IMR-90 (cell line): ENCODE measurements around the gene ANKRD45. TPM values are rescaled to one million over a fixed set of nuclear protein-coding genes. Genes with fewer than 3 reads are reported as not detected.

ENCODE experiments used
- ATAC-seq: fragments of 200-7000 bp; cut with Tn5 transposase; 2 replicates; pipeline ENCODE4 v1.9.1; 2020; ENCODE audit warnings: low read depth, mild to moderate bottlenecking, moderate library complexity
- BruUV-seq: library from RNA; stranded (reverse); fragments of 400-500 nt; replicated peaks from 2 replicates; lab custom pipeline; 2021; lab: Mats Ljungman, UMichigan
- CTCF ChIA-PET: fragments of 300-600 bp; formaldehyde crosslinking; extraction: SDS; loops from one replicate; lab custom pipeline; 2021; ENCODE audit warnings: antibody characterized with exemption; lab: Yijun Ruan, JAX
- POLR2A ChIA-PET: fragments of 300-600 bp; sonication (Branson Sonifier 250); formaldehyde crosslinking; loops from one replicate; lab custom pipeline; 2022; ENCODE audit warnings: antibody characterized with exemption; ENCODE audit not compliant: unreplicated experiment; lab: Charles Lee
- DNase-seq: peaks from one replicate; pipeline ENCODE4 v3.0.0; 2013
- H2AFZ ChIP-seq: replicated peaks from 2 replicates; pipeline ENCODE3; 2013; ENCODE audit warnings: low read length, mild to moderate bottlenecking; ENCODE audit not compliant: poor library complexity
- H2AK5ac ChIP-seq: 2 replicates; pipeline ENCODE4 v1.6.1; 2013; ENCODE audit warnings: low read depth, low read length, inconsistent platforms
- H2AK9ac ChIP-seq: replicated peaks from 2 replicates; pipeline ENCODE3; 2013; ENCODE audit warnings: mild to moderate bottlenecking, low read depth, low read length, moderate library complexity; ENCODE audit not compliant: poor library complexity
- H2BK120ac ChIP-seq: 2 replicates; pipeline ENCODE4 v1.6.1; 2013; ENCODE audit warnings: low read depth, low read length, inconsistent platforms
- H2BK15ac ChIP-seq: 3 replicates; pipeline ENCODE4 v1.6.1; 2013; ENCODE audit warnings: low read depth, low read length, inconsistent platforms
- H2BK20ac ChIP-seq: 2 replicates; pipeline ENCODE4 v1.6.1; 2013; ENCODE audit warnings: low read depth, mild to moderate bottlenecking, inconsistent platforms, low read length, moderate library complexity
- H2BK5ac ChIP-seq: 2 replicates; pipeline ENCODE4 v1.6.1; 2013; ENCODE audit warnings: mild to moderate bottlenecking, low read depth, low read length, inconsistent platforms; ENCODE audit not compliant: poor library complexity, severe bottlenecking
- H3K14ac ChIP-seq: replicated peaks from 2 replicates; pipeline ENCODE4 v1.6.1; 2013; ENCODE audit warnings: low read depth, low read length, inconsistent platforms
- H3K18ac ChIP-seq: 2 replicates; pipeline ENCODE4 v1.6.1; 2013; ENCODE audit warnings: low read depth, low read length, control low read depth
- H3K23ac ChIP-seq: 2 replicates; pipeline ENCODE4 v1.6.1; 2013; ENCODE audit warnings: low read depth, low read length, inconsistent platforms
- H3K27ac ChIP-seq: 2 replicates; pipeline ENCODE4 v1.5.1; 2013; ENCODE audit warnings: mild to moderate bottlenecking, control low read depth, low read length; ENCODE audit not compliant: insufficient read depth
- H3K27me3 ChIP-seq: 2 replicates; pipeline ENCODE4 v1.6.1; 2013; ENCODE audit warnings: low read length; ENCODE audit not compliant: control insufficient read depth, insufficient read depth
- H3K36me3 ChIP-seq: 2 replicates; pipeline ENCODE4 v1.6.1; 2013; ENCODE audit warnings: low read length, mixed read lengths; ENCODE audit not compliant: control insufficient read depth, insufficient read depth
- H3K4ac ChIP-seq: 2 replicates; pipeline ENCODE4 v1.6.1; 2013; ENCODE audit warnings: low read depth, low read length, inconsistent platforms
- H3K4me1 ChIP-seq: 2 replicates; pipeline ENCODE4 v1.6.1; 2013; ENCODE audit warnings: low read length, mixed read lengths; ENCODE audit not compliant: control insufficient read depth, insufficient read depth
- H3K4me2 ChIP-seq: 2 replicates; pipeline ENCODE4 v1.6.1; 2013; ENCODE audit warnings: low read depth, mild to moderate bottlenecking, control low read depth, low read length, moderate library complexity
- H3K4me3 ChIP-seq: 2 replicates; pipeline ENCODE4 v1.5.1; 2013; ENCODE audit warnings: low read depth, mild to moderate bottlenecking, control low read depth, low read length, moderate library complexity; ENCODE audit not compliant: insufficient read depth
- H3K56ac ChIP-seq: 2 replicates; pipeline ENCODE4 v1.6.1; 2013; ENCODE audit warnings: low read length, inconsistent platforms; ENCODE audit not compliant: insufficient read depth; ENCODE audit errors: extremely low read depth
- H3K79me1 ChIP-seq, 2 experiments: 2 replicates each; pipeline ENCODE4 v1.6.1; 2013; ENCODE audit warnings: low read length in 2 of 2, inconsistent platforms in 1 of 2, low read depth in 1 of 2
- H3K9ac ChIP-seq: 2 replicates; pipeline ENCODE4 v1.6.1; 2013; ENCODE audit warnings: low read depth, low read length, control low read depth
- H3K9me1 ChIP-seq: 2 replicates; pipeline ENCODE4 v1.6.1; 2013; ENCODE audit warnings: low read length, inconsistent platforms; ENCODE audit not compliant: insufficient read depth
- H3K9me3 ChIP-seq: 2 replicates; pipeline ENCODE4 v1.6.1; 2013; ENCODE audit warnings: low read length; ENCODE audit not compliant: control insufficient read depth, insufficient read depth
- H4K20me1 ChIP-seq: 2 replicates; pipeline ENCODE4 v1.6.1; 2013; ENCODE audit warnings: low read length, inconsistent platforms; ENCODE audit not compliant: insufficient read depth
- H4K5ac ChIP-seq: 2 replicates; pipeline ENCODE4 v1.6.1; 2013; ENCODE audit warnings: mild to moderate bottlenecking, low read depth, low read length, control low read depth
- H4K8ac ChIP-seq, 2 experiments: 2 replicates each; pipeline ENCODE4 v1.6.1; 2013; ENCODE audit warnings: low read depth in 2 of 2, low read length in 2 of 2, control low read depth in 1 of 2, inconsistent platforms in 1 of 2
- H4K91ac ChIP-seq: 2 replicates; pipeline ENCODE4 v1.6.1; 2013; ENCODE audit warnings: low read depth, low read length, inconsistent platforms; ENCODE audit not compliant: insufficient read depth
- BHLHE40 ChIP-seq: fragments of 150-350 bp; IDR thresholded peaks from 2 replicates; pipeline ENCODE4 v1.6.1; 2016; ENCODE audit warnings: mild to moderate bottlenecking, low read depth, low read length
- CEBPB ChIP-seq: IDR thresholded peaks from 2 replicates; pipeline ENCODE4 v1.6.1; 2012; ENCODE audit warnings: low read depth, low read length, improper control_type of control experiment
- CHD1 ChIP-seq: IDR thresholded peaks from 2 replicates; pipeline ENCODE4 v1.6.1; 2012; ENCODE audit warnings: low read depth, low read length, improper control_type of control experiment
- MAFK ChIP-seq: IDR thresholded peaks from 2 replicates; pipeline ENCODE4 v1.6.1; 2012; ENCODE audit warnings: low read depth, low read length, improper control_type of control experiment
- MAZ ChIP-seq: IDR thresholded peaks from 2 replicates; pipeline ENCODE4 v1.6.1; 2012; ENCODE audit warnings: low read depth, mild to moderate bottlenecking, low read length, improper control_type of control experiment, moderate library complexity, borderline replicate concordance
- NFE2L2 ChIP-seq: fragments of 150-350 bp; IDR thresholded peaks from 2 replicates; pipeline ENCODE4 v1.6.1; 2016; ENCODE audit warnings: low read depth, mild to moderate bottlenecking, low read length
- POLR2A ChIP-seq: IDR thresholded peaks from 2 replicates; pipeline ENCODE4 v1.6.1; 2012; ENCODE audit warnings: mild to moderate bottlenecking, low read depth, low read length
- RAD21 ChIP-seq: IDR thresholded peaks from 2 replicates; pipeline ENCODE4 v1.6.1; 2012; ENCODE audit warnings: low read length, improper control_type of control experiment
- RCOR1 ChIP-seq: IDR thresholded peaks from 2 replicates; pipeline ENCODE4 v1.6.1; 2012; ENCODE audit warnings: mild to moderate bottlenecking, low read length, improper control_type of control experiment; ENCODE audit not compliant: insufficient replicate concordance
- SMC3 ChIP-seq: fragments of 150-350 bp; IDR thresholded peaks from 2 replicates; pipeline ENCODE4 v1.6.1; 2016; ENCODE audit warnings: low read depth, mild to moderate bottlenecking, antibody characterized with exemption, low read length, moderate library complexity
- WGBS, 2 experiments: methylation state at CpG; one replicate each; pipeline versions ENCODE4 v1.1.5 to v1.1.7; 2013; ENCODE audit warnings: missing lambda C conversion rate in 2 of 2; ENCODE audit not compliant: insufficient read length in 1 of 2; ENCODE audit errors: extremely low coverage in 2 of 2; 5-methylcytosine and 5-hydroxymethylcytosine counted together
- dilution Hi-C: fragments of 300-500 bp; cut with HindIII; formaldehyde crosslinking; loops from one replicate; pipeline ENCODE4 v1.14.3; 2018; ENCODE audit warnings: low sequenced_read_pairs; ENCODE audit not compliant: unreplicated experiment
- in situ Hi-C: fragments of 300-500 bp; cut with MboI; formaldehyde crosslinking; loops from 3 replicates; pipeline ENCODE4 v1.14.3; 2019; ENCODE audit warnings: low sequenced_read_pairs, inconsistent platforms, mixed read lengths
- intact Hi-C: fragments of 100-400 bp; cut with micrococcal nuclease; formaldehyde crosslinking; loops from 2 replicates; pipeline ENCODE4 v1.10.0; 2022
- polyA plus RNA-seq, 3 experiments: library from polyadenylated mRNA; depleted of rRNA; stranded (reverse); fragments of >200 nt; gene quantifications; 2 replicates each; pipeline ENCODE4 v1.2.3, GENCODE V29; 2012; ENCODE audit warnings: low replicate concordance in 1 of 3
- total RNA-seq: library from RNA; depleted of rRNA; stranded (reverse); fragments of >200 nt; gene quantifications from 2 replicates; pipeline ENCODE4 v1.2.3, GENCODE V29; 2012
- TF ChIP-seq, protein P1 (sequence below): fragments of 150-350 bp; IDR thresholded peaks from 2 replicates; pipeline ENCODE4 v1.6.1; 2017; ENCODE audit warnings: mild to moderate bottlenecking, antibody characterized with exemption, low read length, low read depth
- TF ChIP-seq, protein P2 (sequence below): fragments of 150-350 bp; IDR thresholded peaks from 2 replicates; pipeline ENCODE4 v1.6.1; 2016; ENCODE audit warnings: low read depth, mild to moderate bottlenecking, low read length, moderate library complexity, borderline replicate concordance

Gene ANKRD45
- total and polyA plus RNA-seq, 2 of the 4 experiments (the other 2 are of a cell fraction) = under 0.01 TPM; not detected in 1

DNA sequence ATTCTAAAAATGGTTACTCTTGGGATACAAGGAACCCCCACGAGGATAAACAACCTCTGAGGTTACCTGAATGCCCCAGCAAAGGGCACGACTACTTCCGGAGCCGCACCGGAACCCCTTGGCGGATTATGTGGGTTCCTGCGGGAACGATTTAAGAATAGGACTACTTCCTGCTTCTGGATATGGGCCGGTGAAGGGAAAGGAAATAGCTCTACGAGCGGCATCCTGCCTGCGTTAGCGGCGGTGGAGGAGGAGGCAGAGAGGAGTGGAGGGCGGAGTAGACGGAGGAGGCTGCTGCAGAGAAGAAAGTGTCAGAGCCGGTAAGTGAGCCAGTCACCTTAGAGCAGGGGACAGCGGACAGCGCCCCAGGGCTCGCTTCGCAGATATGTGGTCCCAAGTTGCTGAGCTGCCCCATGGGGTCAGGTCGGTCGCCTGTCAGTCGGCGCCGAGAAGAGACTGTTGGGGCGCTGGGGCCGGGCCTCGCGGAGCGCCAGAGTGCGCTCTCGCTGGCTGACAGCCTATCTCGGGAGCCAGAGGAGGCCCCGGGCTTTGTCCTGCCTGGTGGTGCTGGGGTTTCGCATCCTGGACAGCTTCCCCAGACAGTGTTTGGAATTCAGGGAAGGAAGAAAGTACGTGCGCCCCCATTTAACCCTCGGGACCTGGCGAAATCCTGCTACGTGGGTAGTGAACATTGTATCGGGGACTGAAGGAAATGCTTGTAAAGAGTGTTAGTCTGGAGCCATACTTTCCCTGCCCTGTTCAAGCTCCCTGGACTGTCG lies 45.3 kb upstream of the ANKRD45 start, which contains the start of gene KLHL20:
Gene KLHL20 (plus strand): TSS at position 223 of the 779 bp plus-strand sequence. CDS start 1,063 bp downstream, outside the sequence.
- H3K9ac ChIP-seq = peak within 1 kb of the TSS; percentile 88
- no peaks in the 10 kb centered on the region for H3K36me3 ChIP-seq
- H4K5ac ChIP-seq = peak within 1 kb of the TSS; percentile 97
- POLR2A ChIA-PET = interaction anchor here (1.2 kb wide), 1 partner anchor 238 kb away, joined by 3 read pairs; no protein-coding TSS in a partner anchor
- peak within 1 kb of the TSS; percentile 49 for H4K91ac ChIP-seq
- peak within 1 kb of the TSS; percentile 25 for H3K18ac ChIP-seq
- peak; percentile 90 for DNase-seq
- WGBS, 2 experiments = 0% methylated on average over 12 of the region's 43 CpGs; no CpG with 5 or more reads in 1 of the 2 experiments
- peak within 1 kb of the TSS; percentile 88 for H3K23ac ChIP-seq
- CTCF ChIA-PET = interaction anchor here (0.5 kb wide), 2 partner anchors 42 to 450 kb away, joined by 4 to 7 read pairs; no protein-coding TSS in a partner anchor
- H2AFZ ChIP-seq = peak within 1 kb of the TSS; percentile 95
- peak within 1 kb of the TSS; percentile 100 for H4K8ac ChIP-seq
- H2BK120ac ChIP-seq = 0 out of 2 replicates have a peak within 1 kb of the TSS, but pooled peaks have one; percentile 35
- H2BK15ac ChIP-seq = 0 out of 3 replicates have a peak within 1 kb of the TSS, but pooled peaks have one; percentile 16
- H3K14ac ChIP-seq = peak within 1 kb of the TSS; percentile 65
- H3K9me1 ChIP-seq = peaks cover 5% of the 10 kb centered on the region; the same call in 1 of the 2 replicates
- peak; percentile 97 for ATAC-seq
- H3K4me1 ChIP-seq = no peaks in the 10 kb centered on the region
- no peak within 1 kb of the TSS; the same call in 1 of the 2 replicates for H2BK20ac ChIP-seq
- peak within 1 kb of the TSS; percentile 66 for H2AK9ac ChIP-seq
- dilution Hi-C loops (no loop called here), intact Hi-C loops (loop anchor here (1.0 to 10.0 kb wide), 4 partner anchors 237 to 970 kb away; no protein-coding TSS in a partner anchor), in situ Hi-C loops (no loop called here)
- peak within 1 kb of the TSS; percentile 81 for H3K4me2 ChIP-seq
- H2AK5ac ChIP-seq = no peak within 1 kb of the TSS
- H3K4ac ChIP-seq = peak within 1 kb of the TSS; percentile 68
- H3K79me1 ChIP-seq = peaks cover 5 to 21% of the 10 kb centered on the region in 2 experiments; a peak in 2 of 4 replicates
- H3K9me3 ChIP-seq = no peaks in the 10 kb centered on the region
- peak within 1 kb of the TSS; percentile 85 for H3K27ac ChIP-seq
- peak within 1 kb of the TSS; percentile 71 for H3K56ac ChIP-seq
- H2BK5ac ChIP-seq = peak within 1 kb of the TSS; percentile 67
- peak within 1 kb of the TSS; percentile 76 for H3K4me3 ChIP-seq
- no peaks in the 10 kb centered on the region; the same call in 1 of the 2 replicates for H4K20me1 ChIP-seq
- H3K27me3 ChIP-seq = peaks cover 4% of the 10 kb centered on the region; the same call in 1 of the 2 replicates
- TSS peak; percentile 40 for BruUV-seq
- no peak for TF ChIP-seq NFE2L2
- TF ChIP-seq SMC3 = peak; percentile 15; the same call in 1 of the 2 replicates
- peak; percentile 65 for TF ChIP-seq POLR2A
- no peak for TF ChIP-seq MAFK
- TF ChIP-seq, protein P1, sequence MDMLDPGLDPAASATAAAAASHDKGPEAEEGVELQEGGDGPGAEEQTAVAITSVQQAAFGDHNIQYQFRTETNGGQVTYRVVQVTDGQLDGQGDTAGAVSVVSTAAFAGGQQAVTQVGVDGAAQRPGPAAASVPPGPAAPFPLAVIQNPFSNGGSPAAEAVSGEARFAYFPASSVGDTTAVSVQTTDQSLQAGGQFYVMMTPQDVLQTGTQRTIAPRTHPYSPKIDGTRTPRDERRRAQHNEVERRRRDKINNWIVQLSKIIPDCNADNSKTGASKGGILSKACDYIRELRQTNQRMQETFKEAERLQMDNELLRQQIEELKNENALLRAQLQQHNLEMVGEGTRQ = no peak
- no peak for TF ChIP-seq RCOR1
- TF ChIP-seq RAD21 = no peak
- TF ChIP-seq CEBPB = no peak
- no peak for TF ChIP-seq BHLHE40
- TF ChIP-seq MAZ = peak; percentile 64; the same call in 1 of the 2 replicates
- no peak for TF ChIP-seq CHD1
- TF ChIP-seq, protein P2, sequence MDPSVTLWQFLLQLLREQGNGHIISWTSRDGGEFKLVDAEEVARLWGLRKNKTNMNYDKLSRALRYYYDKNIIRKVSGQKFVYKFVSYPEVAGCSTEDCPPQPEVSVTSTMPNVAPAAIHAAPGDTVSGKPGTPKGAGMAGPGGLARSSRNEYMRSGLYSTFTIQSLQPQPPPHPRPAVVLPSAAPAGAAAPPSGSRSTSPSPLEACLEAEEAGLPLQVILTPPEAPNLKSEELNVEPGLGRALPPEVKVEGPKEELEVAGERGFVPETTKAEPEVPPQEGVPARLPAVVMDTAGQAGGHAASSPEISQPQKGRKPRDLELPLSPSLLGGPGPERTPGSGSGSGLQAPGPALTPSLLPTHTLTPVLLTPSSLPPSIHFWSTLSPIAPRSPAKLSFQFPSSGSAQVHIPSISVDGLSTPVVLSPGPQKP = 0 out of 2 replicates have a peak, but pooled peaks have one; percentile 17
